OCI-LY7 (cell line): ENCODE data around the gene MKKS.

Experiments
- CTCF ChIP-seq: fragments of 200-600 bp; sonication (generic); conservative IDR thresholded peaks from 2 replicates; pipeline ENCODE4 v1.5.1; 2014; ENCODE audit warnings: mild to moderate bottlenecking, antibody characterized with exemption, low read length, moderate library complexity, mixed read lengths
- EZH2phosphoT487 ChIP-seq: fragments of 200-600 bp; sonication (generic); IDR thresholded peaks from 2 replicates; pipeline ENCODE4 v1.6.1; 2018; ENCODE audit warnings: low read depth, borderline replicate concordance, mild to moderate bottlenecking, mixed run types, antibody characterized with exemption, low read length, moderate library complexity, mixed read lengths

DNA sequence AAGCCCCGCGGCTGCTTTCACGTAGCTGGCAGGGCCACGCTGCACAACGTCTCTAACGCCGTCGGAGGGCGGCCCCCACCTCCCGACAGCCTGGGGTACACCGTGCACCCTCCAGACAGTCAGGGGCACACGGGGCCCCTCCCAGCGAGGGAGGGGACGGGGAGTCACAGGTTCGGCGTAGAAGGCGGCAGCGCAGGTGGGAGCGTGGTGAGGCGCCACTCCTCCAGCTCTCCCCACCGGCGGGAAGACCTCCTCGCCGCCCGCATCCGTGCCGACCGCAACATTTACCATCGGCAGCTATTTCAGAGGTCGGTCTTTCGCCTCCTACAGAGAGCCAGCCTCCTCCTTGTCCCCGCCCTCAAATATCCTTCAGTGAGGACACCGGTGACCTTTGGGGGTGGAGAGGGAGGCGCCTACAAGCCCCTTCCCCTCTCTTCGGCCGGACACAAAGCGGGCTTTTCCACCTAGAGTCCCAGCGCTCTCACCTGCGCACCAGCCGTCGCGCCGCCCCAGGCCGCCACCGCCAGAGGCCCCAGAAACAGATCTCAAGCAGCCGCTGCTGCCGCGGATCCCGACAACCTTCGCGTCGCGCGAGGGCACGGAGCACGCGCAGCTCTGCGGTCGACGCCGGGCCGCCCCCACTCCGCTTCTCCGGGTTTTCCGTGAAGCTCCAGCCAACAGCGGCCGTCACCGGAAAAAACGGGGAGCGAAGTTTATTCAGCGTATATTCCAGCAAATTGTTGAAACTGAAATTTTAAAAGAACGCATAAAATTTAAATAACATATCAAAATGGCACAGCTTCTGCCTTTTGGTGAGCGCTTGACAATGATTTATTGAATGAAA is at the start of gene MKKS:
- TF ChIP-seq CTCF: 0 out of 2 replicates have a peak, but pooled peaks have one; percentile 5
- TF ChIP-seq EZH2phosphoT487: no peak
